Fibroblast of lung (primary cell): Measurements from ENCODE around the gene ALX3. TPM values are rescaled to one million over a fixed set of nuclear protein-coding genes. Genes with fewer than 3 reads are reported as not detected.

ENCODE experiments used
- DNase-seq, 2 donors: peaks; one replicate each; pipeline versions ENCODE4 v3.0.0 to v3.0.0-alpha.2; 2010; ENCODE audit warnings: low read depth in 2 of 2
- H2AFZ ChIP-seq: 2 replicates; pipeline ENCODE4 v1.5.1; 2012; ENCODE audit warnings: low read length, control low read depth, inconsistent platforms
- H3K27ac ChIP-seq: 2 replicates; pipeline ENCODE4 v1.5.1; 2011; ENCODE audit warnings: low read length, control low read depth; ENCODE audit not compliant: insufficient read depth
- H3K27me3 ChIP-seq: 2 replicates; pipeline ENCODE4 v1.5.1; 2011; ENCODE audit warnings: mild to moderate bottlenecking, low read length; ENCODE audit not compliant: control insufficient read depth, insufficient read depth
- H3K36me3 ChIP-seq: 2 replicates; pipeline ENCODE4 v1.5.1; 2011; ENCODE audit warnings: low read length; ENCODE audit not compliant: control insufficient read depth, insufficient read depth
- H3K4me1 ChIP-seq: 2 replicates; pipeline ENCODE4 v1.5.1; 2011; ENCODE audit warnings: low read length; ENCODE audit not compliant: control insufficient read depth, insufficient read depth; ENCODE audit errors: extremely low read depth
- H3K4me2 ChIP-seq: 2 replicates; pipeline ENCODE4 v1.5.1; 2011; ENCODE audit warnings: low read length, control low read depth; ENCODE audit not compliant: insufficient read depth; ENCODE audit errors: extremely low read depth
- H3K4me3 ChIP-seq, 4 experiments: fragments of 200-600 bp in 1 of 4; sonication (generic) in 1 of 4; replicated peaks in 1 of 4; 2 replicates each; pipeline ENCODE4 v1.5.1; 2011 to 2016; ENCODE audit warnings: low read length in 4 of 4, low read depth in 3 of 4, mild to moderate bottlenecking in 3 of 4, control low read depth in 2 of 4, inconsistent platforms in 1 of 4, mixed read lengths in 1 of 4; ENCODE audit not compliant: insufficient read depth in 1 of 4; ENCODE audit errors: control extremely low read depth in 1 of 4
- H3K79me2 ChIP-seq: 2 replicates; pipeline ENCODE4 v1.5.1; 2012; ENCODE audit warnings: mild to moderate bottlenecking, low read length, inconsistent platforms; ENCODE audit not compliant: control insufficient read depth, insufficient read depth
- H3K9ac ChIP-seq: 2 replicates; pipeline ENCODE4 v1.5.1; 2011; ENCODE audit warnings: mild to moderate bottlenecking, low read length, control low read depth; ENCODE audit not compliant: insufficient read depth
- H3K9me3 ChIP-seq: 2 replicates; pipeline ENCODE4 v1.5.1; 2012; ENCODE audit warnings: low read depth, low read length; ENCODE audit not compliant: control insufficient read depth, insufficient read depth
- H4K20me1 ChIP-seq: 2 replicates; pipeline ENCODE4 v1.5.1; 2011; ENCODE audit warnings: low read length; ENCODE audit not compliant: control insufficient read depth, insufficient read depth; ENCODE audit errors: extremely low read depth
- EZH2 ChIP-seq: IDR thresholded peaks from 2 replicates; pipeline ENCODE4 v1.5.1; 2012; ENCODE audit warnings: low read length, control low read depth, mild to moderate bottlenecking; ENCODE audit errors: missing control alignments
- polyA plus RNA-seq, 2 donors: library from polyadenylated mRNA; depleted of rRNA in 1 of 2; stranded (reverse) in 1 of 2; unstranded in 1 of 2; fragments of >200 nt; gene quantifications; 2 replicates each; pipeline ENCODE4 v1.2.1, GENCODE V29; 2011 to 2012; ENCODE audit warnings: missing spikeins in 1 of 2
- total RNA-seq: library from RNA; depleted of rRNA; stranded (reverse); fragments of >200 nt; gene quantifications from 2 replicates; pipeline ENCODE4 v1.2.1, GENCODE V29; 2014
- TF ChIP-seq, protein P1 (sequence below), 2 donors: IDR thresholded peaks in 1 of 2; conservative IDR thresholded peaks in 1 of 2; 1 replicate in 1 of 2; 2 replicates in 1 of 2; pipeline ENCODE4 v1.5.1; 2011 to 2012; ENCODE audit warnings: low read length in 2 of 2, control low read depth in 1 of 2, inconsistent platforms in 1 of 2, low read depth in 1 of 2, mild to moderate bottlenecking in 1 of 2

ALX3 gene
- total and polyA plus RNA-seq, 2 donors (not counting 1 experiment from before 2014, with no cell fraction given), result not detected

DNA sequence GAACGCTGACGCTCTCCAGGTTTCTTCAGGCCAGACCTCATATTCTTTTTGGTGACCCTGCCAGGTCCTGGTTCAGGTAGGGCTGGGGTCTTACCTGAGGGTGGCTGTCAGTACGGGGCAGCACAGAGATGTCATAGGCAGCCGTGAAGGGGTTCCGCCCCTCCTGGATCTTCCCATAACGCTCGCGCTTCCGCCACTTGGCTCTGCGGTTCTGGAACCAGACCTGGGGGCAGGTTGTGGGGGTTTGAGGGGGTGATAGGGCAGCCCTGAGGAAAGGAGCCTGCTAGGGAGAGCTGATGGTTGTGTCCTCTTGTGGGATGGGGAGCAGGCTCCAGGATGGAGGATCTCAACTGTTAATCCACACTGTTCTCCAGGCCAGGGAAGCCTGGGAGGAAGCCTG lies 9.1 kb downstream of the ALX3 start:
- Histone ChIP-seq H3K27ac (no peak overlapping the region), H3K9ac (no peak overlapping the region), H3K4me3 (no peak overlapping the region), H3K36me3 (no peaks in the 10 kb centered on the region), H3K79me2 (no peaks in the 10 kb centered on the region), H2AFZ (no peak overlapping the region), H3K4me1 (peaks cover 15% of the 10 kb centered on the region), H4K20me1 (no peaks in the 10 kb centered on the region), H3K27me3 (peaks cover 6% of the 10 kb centered on the region), H3K4me2 (no peak overlapping the region), H3K9me3 (no peaks in the 10 kb centered on the region)
- TF ChIP-seq, protein P1, sequence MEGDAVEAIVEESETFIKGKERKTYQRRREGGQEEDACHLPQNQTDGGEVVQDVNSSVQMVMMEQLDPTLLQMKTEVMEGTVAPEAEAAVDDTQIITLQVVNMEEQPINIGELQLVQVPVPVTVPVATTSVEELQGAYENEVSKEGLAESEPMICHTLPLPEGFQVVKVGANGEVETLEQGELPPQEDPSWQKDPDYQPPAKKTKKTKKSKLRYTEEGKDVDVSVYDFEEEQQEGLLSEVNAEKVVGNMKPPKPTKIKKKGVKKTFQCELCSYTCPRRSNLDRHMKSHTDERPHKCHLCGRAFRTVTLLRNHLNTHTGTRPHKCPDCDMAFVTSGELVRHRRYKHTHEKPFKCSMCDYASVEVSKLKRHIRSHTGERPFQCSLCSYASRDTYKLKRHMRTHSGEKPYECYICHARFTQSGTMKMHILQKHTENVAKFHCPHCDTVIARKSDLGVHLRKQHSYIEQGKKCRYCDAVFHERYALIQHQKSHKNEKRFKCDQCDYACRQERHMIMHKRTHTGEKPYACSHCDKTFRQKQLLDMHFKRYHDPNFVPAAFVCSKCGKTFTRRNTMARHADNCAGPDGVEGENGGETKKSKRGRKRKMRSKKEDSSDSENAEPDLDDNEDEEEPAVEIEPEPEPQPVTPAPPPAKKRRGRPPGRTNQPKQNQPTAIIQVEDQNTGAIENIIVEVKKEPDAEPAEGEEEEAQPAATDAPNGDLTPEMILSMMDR (conservative IDR thresholded peaks at IDR 0.05 in 1 of 2, IDR thresholded peaks at IDR 0.05 in 1 of 2; ENCODE audit: low read depth in 1 of 2, low read length in 2 of 2), result no peak
- TF ChIP-seq EZH2, result no peak
- no peak for DNase-seq

DNA sequence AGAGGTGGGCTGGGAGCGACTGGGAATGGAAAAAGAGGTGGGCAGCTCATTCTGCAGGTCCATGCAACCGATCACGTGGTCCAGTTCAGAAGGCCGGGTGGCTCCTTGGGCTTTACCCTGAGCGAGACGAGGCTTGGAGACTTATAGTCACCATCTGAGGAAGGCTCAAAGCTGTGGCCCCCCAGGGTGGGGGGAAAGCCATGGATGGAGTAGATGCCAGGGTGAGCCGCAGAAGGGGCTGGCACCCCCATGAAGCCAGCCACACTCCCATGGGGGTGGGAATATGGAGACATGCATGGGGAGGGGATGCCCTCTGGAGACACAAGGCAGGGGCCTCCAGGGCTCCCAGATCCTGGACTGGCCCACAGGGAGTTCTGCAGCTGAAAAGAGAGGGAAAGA lies 9.8 kb downstream of the ALX3 start:
- no peaks in the 10 kb centered on the region for H3K36me3 ChIP-seq
- H3K9me3 ChIP-seq, result no peaks in the 10 kb centered on the region
- no peak overlapping the region for H3K4me2 ChIP-seq
- peaks cover 22% of the 10 kb centered on the region for H3K4me1 ChIP-seq
- no peak overlapping the region for H2AFZ ChIP-seq
- H3K4me3 ChIP-seq, result no peak overlapping the region
- H3K9ac ChIP-seq, result no peak overlapping the region
- TF ChIP-seq EZH2, result no peak
- TF ChIP-seq, protein P1 (conservative IDR thresholded peaks at IDR 0.05 in 1 of 2, IDR thresholded peaks at IDR 0.05 in 1 of 2; ENCODE audit: low read depth in 1 of 2, low read length in 2 of 2), result no peak
- no peaks in the 10 kb centered on the region for H4K20me1 ChIP-seq
- peaks cover 3% of the 10 kb centered on the region for H3K27me3 ChIP-seq
- no peak overlapping the region for H3K27ac ChIP-seq
- no peaks in the 10 kb centered on the region for H3K79me2 ChIP-seq
- DNase-seq, result no peak

DNA sequence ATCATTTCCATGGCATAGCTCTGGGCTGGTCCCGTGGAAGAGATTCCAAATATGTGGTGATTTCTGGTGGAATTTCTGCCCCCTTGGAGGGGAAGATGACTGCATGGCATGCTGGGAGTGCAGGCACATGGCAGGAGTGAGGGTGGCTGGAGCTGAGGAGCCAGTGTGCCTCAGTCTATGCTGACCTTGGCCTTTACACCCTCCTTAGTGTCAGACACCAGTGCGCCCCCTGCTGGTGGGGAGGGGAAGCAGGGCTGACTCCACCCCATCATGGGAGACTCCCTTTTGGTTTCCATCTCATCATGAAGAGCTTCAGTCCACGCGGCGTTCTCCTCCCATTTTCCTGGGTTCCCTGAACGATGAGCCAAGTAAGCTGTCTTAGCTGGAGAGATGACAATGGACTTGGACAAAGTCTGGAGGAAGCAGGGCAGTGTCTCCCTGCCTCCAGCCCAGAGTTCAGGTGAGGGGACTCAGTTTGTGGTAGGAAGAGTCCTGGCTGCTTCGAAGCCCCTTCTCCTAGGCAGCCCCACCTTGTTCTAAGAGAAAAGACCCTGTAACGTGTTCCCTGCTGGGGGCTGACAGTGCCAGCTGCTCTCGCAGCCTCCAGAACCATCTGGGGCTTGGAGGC lies 10.3 kb downstream of the ALX3 start:
- Histone ChIP-seq H3K4me2 (no peak overlapping the region), H3K27me3 (no peaks in the 10 kb centered on the region), H3K9ac (no peak overlapping the region), H3K27ac (no peak overlapping the region), H3K4me3 (no peak overlapping the region), H3K9me3 (no peaks in the 10 kb centered on the region), H3K4me1 (peaks cover 26% of the 10 kb centered on the region), H2AFZ (no peak overlapping the region), H3K36me3 (no peaks in the 10 kb centered on the region), H3K79me2 (no peaks in the 10 kb centered on the region), H4K20me1 (no peaks in the 10 kb centered on the region)
- TF ChIP-seq, protein P1 (conservative IDR thresholded peaks at IDR 0.05 in 1 of 2, IDR thresholded peaks at IDR 0.05 in 1 of 2; ENCODE audit: low read depth in 1 of 2, low read length in 2 of 2), result peak; percentile 54 to 73
- TF ChIP-seq EZH2, result no peak
- peak in 1 of 2 donors; percentile 9 for DNase-seq
